ENCODE data around the gene CPZ. TPM values are rescaled to one million over a fixed set of nuclear protein-coding genes. Genes with fewer than 3 reads are reported as not detected.
"Not testable (repeated sequence)": the region's sequence is repeated elsewhere in the genome, so short reads cannot be mapped to it uniquely, and the experiment has no call there.

CPZ gene
- total RNA-seq, 1 experiment from 2014 or later, result not detected

DNA sequence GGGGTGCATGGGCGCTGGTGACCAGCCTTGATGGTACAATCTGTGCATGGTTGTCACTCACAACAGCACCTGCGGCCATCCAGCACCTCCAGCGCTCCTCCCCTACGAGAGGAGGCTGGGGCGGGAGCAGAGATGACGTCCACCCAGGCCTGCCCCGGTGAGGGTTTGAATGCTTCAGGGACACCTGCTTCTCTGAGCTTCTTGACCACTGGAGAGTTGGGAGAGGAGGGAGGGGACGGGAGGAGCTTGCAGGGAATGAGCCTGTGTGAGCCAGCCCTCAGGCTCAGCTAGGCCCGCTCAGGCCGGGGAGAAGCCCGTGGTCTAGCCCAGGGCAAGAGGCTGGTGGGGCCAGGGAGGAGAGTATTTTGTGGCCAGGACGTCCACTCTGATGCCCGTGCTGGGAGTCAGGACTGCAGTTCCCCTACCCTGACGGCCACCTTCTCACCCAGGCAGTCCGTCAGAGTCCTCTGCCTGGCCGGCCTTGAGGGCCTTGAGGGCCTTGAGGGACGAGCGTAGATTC is 59.2 kb downstream of the CPZ start:
- no peak for DNase-seq (ENCODE audit: low read depth, low spot score)
- in situ Hi-C loops (cut with HindIII; ENCODE audit: low pct_unique_long_range_greater_than_20kb, low sequenced_read_pairs), result no loop called here

DNA sequence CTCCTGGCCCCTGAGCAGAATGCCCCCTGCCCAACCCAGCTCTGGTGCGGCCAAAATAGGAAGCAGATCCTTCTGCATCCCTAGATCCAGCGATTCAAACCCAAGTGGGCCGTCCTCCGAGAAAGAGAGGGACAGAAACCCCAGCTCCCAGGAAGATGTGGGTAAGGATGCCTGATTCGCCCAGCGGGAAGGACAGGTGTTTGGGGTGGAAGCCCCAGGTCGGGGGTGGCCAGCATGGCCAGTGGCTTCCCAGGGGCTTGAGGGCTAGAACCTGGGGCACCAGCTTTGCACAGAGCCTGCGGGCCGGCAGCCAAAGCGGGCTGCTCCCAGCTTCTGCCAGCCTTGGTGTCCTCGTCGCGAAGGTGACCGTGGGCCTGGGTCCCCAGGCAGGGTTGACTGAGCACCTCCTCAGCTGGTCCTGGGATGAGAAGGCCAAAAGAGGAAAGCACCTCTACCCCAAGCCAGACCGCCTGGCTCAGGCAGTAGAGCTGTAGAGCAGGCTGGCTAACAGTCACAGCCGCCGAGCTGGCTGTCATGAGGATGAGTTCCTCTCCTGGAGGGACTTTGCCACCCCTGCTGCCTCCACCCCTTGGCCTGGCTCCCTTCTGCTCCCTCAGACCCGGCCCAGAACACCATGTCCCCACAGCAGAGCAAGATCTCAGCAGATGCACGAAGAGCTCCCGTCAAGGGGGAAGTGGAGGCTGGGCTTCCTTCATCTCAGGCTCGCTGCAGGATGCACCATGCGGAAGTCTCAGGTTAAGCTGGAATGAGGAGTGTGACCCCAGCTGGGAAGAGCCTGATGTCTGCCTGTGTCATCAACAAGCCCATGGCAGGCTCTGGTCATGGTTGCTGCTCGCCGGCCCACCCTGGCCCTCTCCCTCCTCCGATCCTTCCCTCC is 59.9 kb downstream of the CPZ start:
- DNase-seq (ENCODE audit: low read depth, low spot score), result no peak
- in situ Hi-C loops (cut with HindIII; ENCODE audit: low pct_unique_long_range_greater_than_20kb, low sequenced_read_pairs), result no loop called here

DNA sequence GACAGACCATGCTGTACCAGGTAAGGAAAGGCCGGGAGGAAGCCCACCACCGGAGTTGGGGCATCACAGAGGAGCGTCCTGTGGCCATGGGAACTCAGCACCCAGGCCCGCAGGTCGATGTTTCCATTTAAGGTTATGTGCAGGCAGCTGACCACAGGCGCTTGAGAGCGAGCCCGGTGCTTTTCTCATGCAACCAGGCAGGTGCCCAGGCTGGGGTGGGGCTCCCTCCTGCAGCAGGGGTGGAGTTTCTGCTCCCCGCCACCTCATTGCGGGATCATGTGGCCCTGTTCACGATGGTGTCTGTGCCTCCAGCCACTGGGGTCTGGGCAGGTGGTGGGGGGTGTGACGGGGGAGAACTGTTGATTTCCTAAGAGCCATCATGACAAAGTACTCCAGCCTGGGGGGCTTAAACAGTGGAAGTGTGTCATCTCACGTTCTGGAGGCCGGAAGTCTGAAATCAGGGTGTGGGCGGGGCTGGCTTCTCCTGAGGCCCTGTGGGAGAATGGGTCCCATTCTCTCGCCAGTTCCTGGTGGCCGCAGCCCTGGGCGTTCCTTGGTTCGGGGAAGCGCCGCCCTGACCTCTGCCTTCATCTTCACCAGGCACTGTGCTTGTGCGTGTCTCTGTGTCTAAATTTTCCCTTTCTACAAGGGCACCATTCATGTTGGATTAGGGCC is 60.9 kb downstream of the CPZ start:
- DNase-seq (ENCODE audit: low read depth, low spot score), result no peak
- in situ Hi-C loops (cut with HindIII; ENCODE audit: low pct_unique_long_range_greater_than_20kb, low sequenced_read_pairs), result no loop called here

DNA sequence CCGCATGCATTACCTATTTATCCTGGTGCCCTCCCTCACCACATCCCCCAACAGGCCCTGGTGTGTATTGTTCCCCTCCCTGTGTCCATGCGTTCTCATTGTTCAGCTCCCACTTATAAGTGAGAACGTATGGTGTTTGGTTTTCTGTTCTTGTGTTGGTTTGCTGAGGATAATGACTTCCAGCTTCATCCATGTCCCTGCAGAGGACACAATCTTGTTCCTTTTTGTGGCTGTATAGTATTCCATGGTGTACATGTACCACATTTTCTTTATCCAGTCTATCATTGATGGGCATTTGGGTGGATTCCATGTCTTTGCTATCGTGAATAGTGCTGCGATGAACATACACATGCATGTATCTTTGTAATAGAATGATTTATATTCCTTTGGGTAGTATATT is 61.6 kb downstream of the CPZ start:
- in situ Hi-C loops (cut with HindIII; ENCODE audit: low pct_unique_long_range_greater_than_20kb, low sequenced_read_pairs); DNase-seq (ENCODE audit: low read depth, low spot score): not testable (repeated sequence)

DNA sequence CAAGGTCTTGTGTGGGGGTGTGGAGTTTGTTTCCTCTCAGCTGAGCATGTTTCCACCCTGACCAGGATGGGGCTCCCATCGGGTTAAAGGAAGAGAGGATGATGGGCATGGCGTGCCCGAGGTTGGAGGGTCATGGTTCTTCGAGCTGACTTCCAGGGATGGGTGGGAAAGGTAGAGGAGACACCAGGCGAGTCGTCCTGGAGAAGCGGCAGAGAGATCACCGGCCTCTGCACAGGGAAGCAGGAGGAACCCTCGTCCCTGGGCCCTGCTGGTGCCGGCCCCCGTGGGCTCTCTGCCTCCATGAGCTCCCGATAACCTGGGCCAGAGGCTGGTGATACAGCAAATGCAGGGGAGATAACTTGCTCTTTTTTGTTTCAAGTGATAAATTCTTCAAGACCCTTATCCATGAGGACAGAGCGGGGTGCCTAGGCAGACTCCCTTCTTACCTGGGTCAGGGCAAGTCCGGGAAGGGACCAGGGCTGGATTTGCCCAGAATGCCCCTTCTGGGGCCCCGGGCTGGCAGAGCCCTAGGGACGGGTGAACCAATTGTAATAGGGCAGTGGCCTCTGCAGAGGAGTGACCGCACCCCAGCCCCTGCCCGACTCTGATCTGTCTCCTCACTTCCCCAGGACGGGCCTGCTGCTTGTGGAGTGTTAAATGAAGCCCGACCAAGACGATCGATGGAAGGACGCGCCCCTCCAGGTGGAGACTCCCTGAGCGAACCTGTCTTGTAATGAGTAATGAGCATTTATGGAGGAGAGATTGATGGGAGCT is 63.0 kb downstream of the CPZ start:
- DNase-seq (ENCODE audit: low read depth, low spot score), result no peak
- in situ Hi-C loops (cut with HindIII; ENCODE audit: low pct_unique_long_range_greater_than_20kb, low sequenced_read_pairs), result no loop called here

DNA sequence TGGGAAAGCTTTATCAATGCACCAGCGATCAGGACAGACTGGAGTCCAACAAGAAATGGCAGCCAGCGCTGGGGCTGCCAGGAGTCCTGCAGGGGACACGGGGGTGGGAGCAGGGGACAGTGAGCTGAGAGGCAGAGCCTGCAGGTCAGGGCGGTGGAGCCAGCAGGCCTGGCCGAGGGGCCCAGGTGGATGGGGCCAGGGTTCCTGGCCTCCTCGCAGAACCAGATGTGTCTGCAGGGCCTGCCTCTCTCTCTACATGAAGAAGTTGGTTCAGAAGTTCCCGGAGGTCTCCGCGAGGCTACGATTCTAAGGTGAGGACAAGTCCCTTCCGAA is 63.6 kb downstream of the CPZ start:
- no peak for DNase-seq (ENCODE audit: low read depth, low spot score)
- in situ Hi-C loops (cut with HindIII; ENCODE audit: low pct_unique_long_range_greater_than_20kb, low sequenced_read_pairs), result no loop called here

DNA sequence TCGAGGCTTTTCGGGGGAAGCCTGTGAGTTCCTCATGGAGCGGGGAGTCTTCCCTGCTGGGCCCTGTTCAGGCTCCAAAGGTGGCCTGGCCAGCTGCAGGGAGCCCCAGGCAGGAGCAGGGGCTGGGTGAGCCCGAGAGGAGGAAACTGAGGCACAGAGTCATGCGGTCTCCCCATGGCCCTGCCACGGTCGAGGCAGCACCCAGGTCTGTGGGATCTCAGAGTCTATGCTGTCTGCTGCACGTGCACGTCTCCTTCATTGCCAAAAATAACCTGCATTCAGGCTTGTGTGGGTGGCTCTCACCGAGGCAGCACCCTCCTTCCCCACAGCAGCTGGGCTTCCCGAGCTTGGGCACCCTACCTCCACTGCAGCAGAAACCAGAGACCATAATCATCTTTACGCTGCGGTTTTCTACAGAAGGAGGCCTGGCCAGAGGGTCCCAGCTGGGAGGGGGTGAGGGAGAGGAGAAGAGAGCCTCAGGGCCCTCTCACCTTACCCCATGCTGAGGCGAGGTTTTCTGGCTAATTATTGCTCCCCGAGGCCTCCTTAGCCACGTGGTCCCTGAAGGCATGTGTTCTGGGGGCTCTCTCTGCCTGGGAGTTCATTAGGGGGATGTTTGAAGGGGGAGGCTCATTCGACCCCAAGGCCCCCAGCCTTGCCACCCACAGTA is 64.3 kb downstream of the CPZ start:
- in situ Hi-C loops (cut with HindIII; ENCODE audit: low pct_unique_long_range_greater_than_20kb, low sequenced_read_pairs), result no loop called here
- DNase-seq (ENCODE audit: low read depth, low spot score), result no peak

DNA sequence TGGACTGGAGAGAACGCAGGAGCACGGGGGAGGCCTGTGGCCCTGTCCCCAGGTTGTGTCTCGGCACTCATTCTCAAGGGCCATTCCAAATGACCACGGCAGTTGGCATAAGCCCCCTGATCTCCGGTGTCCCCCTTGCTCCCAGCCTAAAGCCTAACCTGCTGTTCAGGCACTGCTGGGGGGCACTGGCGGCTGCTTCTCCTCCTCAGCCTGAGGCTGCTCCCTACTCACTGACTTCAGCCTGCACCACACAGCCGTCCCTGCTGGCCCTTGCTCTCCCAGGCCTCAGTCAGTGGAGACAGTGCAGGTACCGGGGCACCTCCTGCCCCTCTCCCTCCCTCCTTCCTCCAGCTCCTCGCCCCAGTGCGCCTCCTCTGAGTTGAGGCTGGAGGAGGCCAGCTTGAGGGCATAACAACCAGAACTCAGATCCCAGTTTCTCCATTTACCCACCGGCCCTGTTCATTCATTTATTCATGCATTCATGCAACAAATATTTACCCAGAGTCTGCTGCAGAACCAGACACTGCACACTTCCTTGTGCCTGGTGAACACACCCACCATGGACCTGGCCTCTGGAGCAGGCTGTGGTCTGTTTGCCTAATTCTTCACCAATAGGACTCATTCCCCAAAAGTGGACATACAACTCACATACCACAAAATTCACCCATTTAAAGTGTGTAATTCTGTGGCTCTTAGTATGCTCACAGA is 65.0 kb downstream of the CPZ start:
- in situ Hi-C loops (cut with HindIII; ENCODE audit: low pct_unique_long_range_greater_than_20kb, low sequenced_read_pairs), result no loop called here
- no peak for DNase-seq (ENCODE audit: low read depth, low spot score)

DNA sequence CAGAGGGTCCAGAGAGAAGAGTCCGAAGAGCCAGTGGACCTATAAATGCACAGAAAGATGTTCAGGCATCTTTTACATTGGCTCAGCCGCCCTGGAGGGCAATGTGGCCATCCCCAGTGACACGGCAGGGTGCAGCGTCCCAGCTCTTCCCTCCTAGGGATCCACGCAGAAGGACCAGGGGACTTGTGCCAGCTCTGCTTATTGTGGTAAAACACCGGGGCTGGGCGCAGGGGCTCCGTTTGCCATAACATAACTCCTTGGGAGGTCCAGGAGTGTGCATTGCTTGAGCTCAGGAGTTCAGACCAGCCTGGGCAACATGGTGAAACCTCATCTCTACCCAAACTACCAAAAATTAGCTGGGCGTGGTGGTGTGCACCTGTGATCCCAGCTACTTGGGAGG is 70.2 kb downstream of the CPZ start:
- no peak for DNase-seq (ENCODE audit: low read depth, low spot score)
- in situ Hi-C loops (cut with HindIII; ENCODE audit: low pct_unique_long_range_greater_than_20kb, low sequenced_read_pairs), result no loop called here

DNA sequence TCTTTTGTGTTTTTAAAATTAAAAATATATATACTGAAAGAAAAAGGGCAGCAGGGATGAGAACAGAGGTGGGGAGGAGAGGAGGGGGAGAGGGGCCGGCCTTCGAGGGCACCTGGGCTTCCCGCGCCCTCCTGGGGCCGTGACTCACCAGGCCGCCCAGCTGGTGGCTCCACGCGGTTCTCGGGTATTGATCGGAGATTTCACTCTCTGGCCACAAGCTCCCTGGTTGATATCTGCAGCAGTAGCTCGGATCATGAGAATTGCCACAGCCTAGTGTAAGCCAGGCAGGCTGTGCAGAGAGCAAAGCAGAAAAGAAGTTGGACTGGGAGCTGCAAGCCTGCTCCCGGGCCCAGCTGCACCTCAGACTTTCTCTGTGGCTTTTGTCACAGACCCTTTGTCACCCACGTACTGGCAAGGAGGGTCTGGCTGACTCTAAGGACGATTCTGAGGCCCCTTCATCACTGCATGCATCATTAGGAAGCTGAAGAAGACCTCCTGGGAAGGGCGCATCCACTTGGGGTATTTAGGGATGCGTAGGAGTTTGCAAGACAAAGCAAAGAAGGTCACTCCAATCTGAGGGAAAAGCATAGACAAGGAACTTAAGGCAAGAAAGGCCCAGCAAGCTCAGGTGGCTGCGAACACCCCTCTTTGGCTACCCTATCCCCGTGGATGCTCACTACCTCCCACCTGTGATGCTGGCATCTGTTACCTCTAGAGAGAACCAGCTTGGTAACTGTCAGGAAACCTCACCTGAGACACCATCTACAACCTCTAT is 71.7 kb downstream of the CPZ start:
- no peak for DNase-seq (ENCODE audit: low read depth, low spot score)
- in situ Hi-C loops (cut with HindIII; ENCODE audit: low pct_unique_long_range_greater_than_20kb, low sequenced_read_pairs), result no loop called here

DNA sequence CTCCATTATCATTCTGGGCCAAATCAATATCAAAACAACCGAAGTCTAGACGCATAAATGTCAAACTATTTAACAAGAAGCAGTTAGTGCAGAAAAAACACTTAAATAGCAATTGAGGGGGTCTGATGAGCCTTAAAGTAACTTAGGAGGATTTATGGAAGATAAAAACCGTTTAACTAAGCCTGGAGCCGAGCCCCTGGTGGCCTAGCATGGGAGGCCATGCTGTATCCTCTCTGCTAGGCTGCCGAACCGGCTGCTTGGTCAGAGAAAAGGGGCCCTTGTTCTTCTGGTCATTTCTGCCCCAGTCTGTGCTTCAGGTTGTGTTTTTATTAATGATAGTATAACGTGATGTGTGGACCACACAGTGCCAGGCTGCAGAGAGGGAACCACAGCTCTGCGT is 72.4 kb downstream of the CPZ start:
- in situ Hi-C loops (cut with HindIII; ENCODE audit: low pct_unique_long_range_greater_than_20kb, low sequenced_read_pairs), result no loop called here
- no peak for DNase-seq (ENCODE audit: low read depth, low spot score)

DNA sequence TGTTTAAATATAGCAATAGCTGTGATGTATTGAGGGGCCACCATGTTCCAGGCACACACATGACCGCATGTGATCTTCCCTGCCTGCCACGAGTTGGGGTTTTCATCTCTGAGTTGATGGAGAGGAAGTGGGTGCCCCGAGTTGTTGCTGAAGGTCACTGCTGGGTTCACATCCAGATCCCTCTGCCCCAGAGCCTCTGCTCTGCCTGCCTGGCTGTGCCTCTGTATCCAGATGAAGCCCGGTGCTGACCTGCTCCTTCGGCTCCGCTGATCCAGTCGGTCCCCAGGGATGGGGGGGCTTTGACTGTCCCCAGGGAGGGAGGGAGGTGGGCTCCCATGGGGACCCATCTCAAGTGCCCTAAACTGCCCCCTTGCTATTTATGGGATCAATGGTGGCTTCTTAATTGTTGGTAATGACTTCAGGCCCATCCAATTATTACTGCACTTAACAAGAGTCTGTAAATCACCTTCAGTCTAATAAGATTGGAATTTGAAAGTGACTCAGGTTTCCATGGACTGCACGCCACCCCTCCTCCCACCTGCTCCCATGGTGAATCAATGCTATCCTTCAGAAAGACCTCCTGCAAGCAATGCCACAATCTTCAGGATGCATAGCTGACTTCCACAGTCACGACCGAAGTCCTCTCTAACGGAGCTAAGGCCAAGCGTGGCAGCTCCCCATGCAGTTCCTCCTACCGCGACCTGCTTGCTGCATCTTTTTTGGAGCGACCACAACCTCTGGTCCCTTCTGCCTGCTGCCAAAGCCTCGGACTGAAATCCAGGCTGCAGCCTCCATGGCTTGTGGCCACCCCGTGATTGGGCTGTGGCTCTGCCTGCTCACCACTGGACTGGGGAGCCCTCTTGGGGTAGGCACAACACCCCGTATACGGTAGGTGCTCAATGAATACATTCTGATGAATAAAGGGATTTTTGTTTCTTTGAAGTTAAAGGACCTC is 73.1 kb downstream of the CPZ start:
- DNase-seq (ENCODE audit: low read depth, low spot score), result no peak
- in situ Hi-C loops (cut with HindIII; ENCODE audit: low pct_unique_long_range_greater_than_20kb, low sequenced_read_pairs), result no loop called here

DNA sequence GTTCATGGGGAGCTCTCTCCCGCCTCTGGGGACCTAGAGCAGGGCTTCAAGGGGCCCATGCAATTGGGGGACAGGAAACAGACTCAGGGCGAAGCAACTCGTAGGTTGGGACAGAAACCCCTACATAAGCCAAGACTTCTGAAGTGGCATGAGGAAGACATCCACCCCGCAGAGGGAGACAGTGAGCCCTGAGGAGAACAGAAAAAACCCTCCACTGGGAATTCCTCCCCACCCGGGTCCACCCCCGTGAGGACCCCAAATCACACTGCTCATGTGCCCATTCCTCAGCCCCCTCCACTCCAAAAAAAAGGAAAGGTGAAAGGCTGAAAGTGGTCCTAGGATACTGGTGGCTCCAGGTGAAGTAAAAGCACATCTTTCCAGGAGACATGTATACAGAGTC is 74.0 kb downstream of the CPZ start:
- DNase-seq (ENCODE audit: low read depth, low spot score), result no peak
- in situ Hi-C loops (cut with HindIII; ENCODE audit: low pct_unique_long_range_greater_than_20kb, low sequenced_read_pairs), result no loop called here
